Endothelial cell of umbilical vein (primary cell): ENCODE results near the gene PLCXD1. TPM values are rescaled to one million over a fixed set of nuclear protein-coding genes. Genes with fewer than 3 reads are reported as not detected.
A peak's percentile ranks its signal among the peaks of the same experiment; 100 is the strongest.
"Not testable (repeated sequence)": the region's sequence is repeated elsewhere in the genome, so short reads cannot be mapped to it uniquely, and the experiment has no call there.

Source experiments
- BruUV-seq: library from RNA; stranded (reverse); fragments of 400-500 nt; replicated peaks from 2 replicates; lab custom pipeline; 2021; lab: Mats Ljungman, UMichigan
- CTCF ChIA-PET: fragments of 300-600, 350-600 bp; sonication (Branson Sonifier 250); formaldehyde crosslinking; loops from one replicate; lab custom pipeline; 2021; ENCODE audit warnings: antibody characterized with exemption, inconsistent platforms; lab: Charles Lee
- POLR2A ChIA-PET: fragments of 300-600, 350-600 bp; sonication (Branson Sonifier 250); formaldehyde crosslinking; loops from one replicate; lab custom pipeline; 2021; ENCODE audit warnings: antibody characterized with exemption, inconsistent platforms; lab: Charles Lee
- DNase-seq: peaks from one replicate; pipeline ENCODE4 v3.0.0-alpha.2; 2011; ENCODE audit warnings: low read depth, low spot score
- FAIRE-seq: peaks from 2 replicates; lab custom pipeline; 2011; peaks lifted over from hg19 to GRCh38; lab: Jason Lieb, UNC
- H2AFZ ChIP-seq: 2 replicates; pipeline ENCODE4 v1.6.0; 2012; ENCODE audit warnings: low read depth, low read length, control low read depth, inconsistent platforms
- H3K27ac ChIP-seq: 2 replicates; pipeline ENCODE4 v1.5.1; 2011; ENCODE audit warnings: low read depth, mild to moderate bottlenecking, control low read depth, low read length, moderate library complexity; ENCODE audit not compliant: insufficient read depth
- H3K27me3 ChIP-seq, 2 experiments: 2 replicates each; pipeline versions ENCODE4 v1.6.0 to v1.6.1; 2011; ENCODE audit warnings: low read length in 2 of 2, mixed read lengths in 1 of 2; ENCODE audit not compliant: control insufficient read depth in 2 of 2, insufficient read depth in 2 of 2
- H3K36me3 ChIP-seq, 2 experiments: 2 replicates in 1 of 2; 3 replicates in 1 of 2; pipeline ENCODE4 v1.5.1; 2011; ENCODE audit warnings: low read length in 2 of 2, mild to moderate bottlenecking in 1 of 2, moderate library complexity in 1 of 2; ENCODE audit not compliant: control insufficient read depth in 2 of 2, insufficient read depth in 2 of 2; ENCODE audit errors: extremely low read depth in 1 of 2
- H3K4me1 ChIP-seq: 3 replicates; pipeline ENCODE4 v1.5.1; 2011; ENCODE audit warnings: mild to moderate bottlenecking, low read length; ENCODE audit not compliant: control insufficient read depth, insufficient read depth; ENCODE audit errors: extremely low read depth
- H3K4me2 ChIP-seq: 2 replicates; pipeline ENCODE4 v1.6.1; 2011; ENCODE audit warnings: low read length, control low read depth, mixed read lengths; ENCODE audit not compliant: insufficient read depth
- H3K4me3 ChIP-seq, 3 experiments: fragments of 200-600 bp in 1 of 3; sonication (generic), shearing (Covaris generic) in 1 of 3; replicated peaks in 1 of 3; 2 replicates each; pipeline ENCODE4 v1.5.1; 2011 to 2016; ENCODE audit warnings: control low read depth in 3 of 3, low read length in 3 of 3, mild to moderate bottlenecking in 2 of 3, inconsistent platforms in 1 of 3, low read depth in 1 of 3, moderate library complexity in 1 of 3; ENCODE audit not compliant: insufficient read depth in 1 of 3
- H3K79me2 ChIP-seq: 2 replicates; pipeline ENCODE4 v1.6.0; 2012; ENCODE audit warnings: low read length, inconsistent platforms; ENCODE audit not compliant: control insufficient read depth, insufficient read depth
- H3K9ac ChIP-seq: replicated peaks from 2 replicates; pipeline ENCODE3; 2011; ENCODE audit warnings: low read length, control low read depth; ENCODE audit not compliant: insufficient read depth; ENCODE audit errors: extremely low read depth
- H3K9me1 ChIP-seq: replicated peaks from 3 replicates; pipeline ENCODE4 v1.6.0; 2011; ENCODE audit warnings: mild to moderate bottlenecking, low read length; ENCODE audit not compliant: control insufficient read depth, insufficient read depth; ENCODE audit errors: extremely low read depth
- H3K9me3 ChIP-seq: replicated peaks from 2 replicates; pipeline ENCODE4 v1.5.1; 2012; ENCODE audit warnings: low read length, inconsistent platforms; ENCODE audit not compliant: control insufficient read depth, insufficient read depth
- H4K20me1 ChIP-seq: replicated peaks from 2 replicates; pipeline ENCODE3; 2011; ENCODE audit warnings: mild to moderate bottlenecking, low read length; ENCODE audit not compliant: control insufficient read depth, insufficient read depth; ENCODE audit errors: extremely low read depth
- EZH2 ChIP-seq: IDR thresholded peaks from 2 replicates; pipeline ENCODE4 v1.6.1; 2012; ENCODE audit warnings: borderline replicate concordance, low read depth, mild to moderate bottlenecking, moderate library complexity, low read length, inconsistent platforms; ENCODE audit not compliant: severe bottlenecking
- POLR2A ChIP-seq: IDR thresholded peaks from 2 replicates; pipeline ENCODE4 v1.6.1; 2012; ENCODE audit warnings: low read depth, mild to moderate bottlenecking, control low read depth, low read length
- dilution Hi-C: fragments of 300-500 bp; cut with MboI; formaldehyde crosslinking; loops from one replicate; pipeline ENCODE4 v1.15.0; 2019; ENCODE audit warnings: low sequenced_read_pairs; ENCODE audit not compliant: extremely low pct_ligation_motif_present
- intact Hi-C: fragments of 100-400 bp; cut with micrococcal nuclease; formaldehyde crosslinking; loops from one replicate; pipeline ENCODE4 v1.10.0; 2022
- polyA plus RNA-seq, 4 experiments: library from polyadenylated mRNA; depleted of rRNA in 3 of 4; stranded (reverse) in 3 of 4; unstranded in 1 of 4; fragments of >200 nt; gene quantifications; 2 replicates each; pipeline versions ENCODE4 v1.2.1 to v1.2.3, GENCODE V29; 2011 to 2012; ENCODE audit warnings: missing spikeins in 1 of 4
- total RNA-seq: library from RNA; stranded (reverse); gene quantifications from 2 replicates; pipeline ENCODE4 v1.2.3, GENCODE V29; 2021

Gene PLCXD1
- total and polyA plus RNA-seq, 2 donors (not counting 3 experiments of a cell fraction or from before 2014, with no cell fraction given) = 11.7 to 16.8 TPM

DNA sequence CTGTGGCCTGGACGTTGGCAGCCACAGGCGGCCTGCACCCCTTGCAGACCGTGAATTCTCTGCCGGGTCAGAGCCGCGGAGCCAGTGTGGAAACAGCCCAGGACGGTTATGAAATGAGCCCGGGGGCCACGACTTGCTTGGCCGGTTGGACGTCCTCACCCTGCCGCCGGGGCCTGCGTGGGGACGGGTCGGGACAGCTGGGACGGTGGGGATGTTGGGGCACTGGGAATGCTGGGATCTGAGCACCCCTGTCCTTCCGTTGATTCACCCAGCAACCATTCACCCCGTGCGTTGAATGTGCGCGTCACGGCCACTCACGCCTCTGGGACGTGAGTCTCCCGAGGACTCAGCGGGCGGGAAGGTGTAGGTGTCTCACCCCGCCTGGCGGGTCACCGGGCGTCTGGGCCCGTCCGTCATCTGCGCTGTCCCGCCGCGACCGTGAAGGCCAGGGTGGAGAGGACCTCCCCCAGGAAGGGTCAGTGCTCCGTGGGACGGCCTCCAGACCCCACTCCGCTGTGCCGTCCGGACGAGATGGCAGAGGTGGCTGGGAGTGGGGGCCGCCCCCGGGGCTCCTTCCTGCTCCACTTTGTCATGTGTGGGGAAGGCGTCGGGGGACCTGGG, 4.5 kb upstream of the PLCXD1 start:
- no peak overlapping the region for H3K9ac ChIP-seq
- peaks cover 7% of the 10 kb centered on the region for H3K4me1 ChIP-seq
- no peak for FAIRE-seq
- H2AFZ ChIP-seq = peak overlapping the region; percentile 92
- peak; percentile 59 for TF ChIP-seq EZH2
- TF ChIP-seq POLR2A = no peak
- dilution Hi-C loops = no loop called here
- H3K9me3 ChIP-seq = no peaks in the 10 kb centered on the region
- H4K20me1 ChIP-seq = no peaks in the 10 kb centered on the region
- DNase-seq = no peak
- no peaks in the 10 kb centered on the region for H3K36me3 ChIP-seq
- H3K79me2 ChIP-seq = no peaks in the 10 kb centered on the region
- intact Hi-C loops = no loop called here
- no TSS peak for BruUV-seq
- peak overlapping the region; percentile 82 for H3K4me2 ChIP-seq
- peaks cover 0 to 2% of the 10 kb centered on the region in 2 experiments for H3K27me3 ChIP-seq
- H3K27ac ChIP-seq = no peak overlapping the region
- peak overlapping the region; percentile 39 to 58 (median 43) for H3K4me3 ChIP-seq
- ChIA-PET POLR2A (no interaction called here), CTCF (no interaction called here)
- H3K9me1 ChIP-seq = no peaks in the 10 kb centered on the region

- H3K27ac ChIP-seq, H2AFZ ChIP-seq, H3K4me1 ChIP-seq, POLR2A ChIA-PET, DNase-seq, H3K79me2 ChIP-seq, H3K4me3 ChIP-seq, BruUV-seq, intact Hi-C loops, H3K9me1 ChIP-seq, dilution Hi-C loops, H3K9ac ChIP-seq, H3K36me3 ChIP-seq, FAIRE-seq, CTCF ChIA-PET, H3K27me3 ChIP-seq, H3K9me3 ChIP-seq, H4K20me1 ChIP-seq, H3K4me2 ChIP-seq: not testable (repeated sequence)
These were observed 1.2 kb upstream of the PLCXD1 start for GRCh38 chrX:279757-280604.

GRCh38 chrX:280722-281121, 459 bp upstream of the PLCXD1 start:
- H3K9ac ChIP-seq, dilution Hi-C loops, FAIRE-seq, H2AFZ ChIP-seq, H3K4me1 ChIP-seq, H4K20me1 ChIP-seq, H3K79me2 ChIP-seq, H3K4me3 ChIP-seq, DNase-seq, BruUV-seq, POLR2A ChIA-PET, intact Hi-C loops, H3K27ac ChIP-seq, CTCF ChIA-PET, H3K27me3 ChIP-seq, H3K4me2 ChIP-seq, H3K36me3 ChIP-seq, H3K9me1 ChIP-seq, H3K9me3 ChIP-seq: not testable (repeated sequence)
